Measurements from ENCODE around the gene COPZ2.

Gene COPZ2

DNA sequence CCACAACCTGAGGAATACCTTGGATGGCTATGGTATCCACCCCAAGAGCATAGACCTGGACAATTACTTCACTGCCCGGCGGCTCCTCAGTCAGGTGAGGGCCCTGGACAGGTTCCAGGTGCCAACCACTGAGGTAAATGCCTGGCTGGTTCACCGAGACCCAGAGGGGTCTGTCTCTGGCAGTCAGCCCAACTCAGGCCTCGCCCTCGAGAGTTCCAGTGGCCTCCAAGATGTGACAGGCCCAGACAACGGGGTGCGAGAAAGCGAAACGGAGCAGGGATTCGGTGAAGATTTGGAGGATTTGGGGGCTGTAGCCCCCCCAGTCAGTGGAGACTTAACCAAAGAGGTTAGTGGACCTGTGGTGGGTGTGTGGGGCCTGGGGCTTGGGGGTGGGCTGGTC is 13.7 kb upstream of the COPZ2 start:
- Histone ChIP-seq H3K27ac (ENCODE audit: low read depth, low read length) (peak overlapping the region; percentile 93), H3K4me1 (ENCODE audit: control insufficient read depth in 5 of 5, insufficient read depth in 5 of 5, low read length in 5 of 5) (peaks cover 36 to 92% (median 86%) of the 10 kb centered on the region in 5 donors), H3K4me3 (ENCODE audit: low read depth in 1 of 5, low read length in 5 of 5) (peak overlapping the region in 4 of 5 donors; percentile 0 to 29 (median 13)), H3K9ac (ENCODE audit: low read length in 5 of 5) (peak overlapping the region; percentile 17 to 81 (median 59)), H3K36me3 (ENCODE audit: control insufficient read depth in 5 of 5, insufficient read depth in 5 of 5, low read length in 5 of 5) (peaks cover 0 to 35% (median 21%) of the 10 kb centered on the region in 5 donors), H3K27me3 (ENCODE audit: control insufficient read depth in 5 of 5, insufficient read depth in 4 of 5, low read length in 5 of 5) (no peaks in the 10 kb centered on the region), H3K9me3 (ENCODE audit: control insufficient read depth in 5 of 5, low read length in 5 of 5) (no peaks in the 10 kb centered on the region)

DNA sequence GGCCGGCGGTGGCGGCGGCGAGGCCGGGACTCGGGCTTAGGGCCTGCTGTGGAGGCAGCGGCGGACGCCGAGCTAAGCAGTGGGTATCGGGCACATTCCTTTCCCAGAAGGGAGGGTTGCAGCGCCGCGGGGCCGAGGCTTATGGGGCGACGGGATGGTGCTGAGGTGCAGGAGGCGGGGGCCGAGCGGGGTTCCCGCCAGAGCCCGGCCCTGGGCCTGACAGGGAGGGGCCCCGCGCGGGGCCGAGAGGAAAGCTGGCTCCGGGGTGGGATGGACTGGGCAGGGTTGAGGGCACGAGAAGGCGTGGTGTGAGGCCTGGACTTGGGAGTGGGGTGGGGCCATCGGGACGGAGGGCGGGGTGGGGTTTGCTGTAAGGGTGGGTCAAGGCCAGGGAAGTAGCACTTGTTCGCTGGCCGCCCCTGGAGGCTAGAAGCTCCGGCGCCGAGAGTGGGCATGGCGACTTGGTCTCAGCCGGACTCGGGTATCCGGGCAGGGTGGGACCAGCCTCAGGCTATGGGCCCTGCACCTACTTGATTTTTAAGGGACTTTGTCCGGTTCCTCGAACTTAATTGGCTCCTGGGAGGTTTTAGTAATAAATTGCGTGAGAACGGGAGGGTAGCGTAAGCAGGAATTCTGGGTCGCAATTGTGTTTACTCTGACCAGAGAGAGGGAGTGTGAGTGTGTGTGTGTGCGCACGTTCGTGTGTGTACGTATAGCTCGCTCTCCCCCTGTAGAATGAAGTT is 11.0 kb upstream of the COPZ2 start:
- peak overlapping the region; percentile 82 to 94 (median 93) for H3K9ac ChIP-seq (ENCODE audit: low read length in 5 of 5)
- no peaks in the 10 kb centered on the region for H3K27me3 ChIP-seq (ENCODE audit: control insufficient read depth in 5 of 5, insufficient read depth in 4 of 5, low read length in 5 of 5)
- peaks cover 29 to 79% (median 75%) of the 10 kb centered on the region in 5 donors for H3K4me1 ChIP-seq (ENCODE audit: control insufficient read depth in 5 of 5, insufficient read depth in 5 of 5, low read length in 5 of 5)
- peak overlapping the region; percentile 79 to 95 (median 91) for H3K4me3 ChIP-seq (ENCODE audit: low read depth in 1 of 5, low read length in 5 of 5)
- no peaks in the 10 kb centered on the region for H3K9me3 ChIP-seq (ENCODE audit: control insufficient read depth in 5 of 5, low read length in 5 of 5)
- peak overlapping the region; percentile 93 for H3K27ac ChIP-seq (ENCODE audit: low read depth, low read length)
- peaks cover 0 to 14% (median 10%) of the 10 kb centered on the region in 5 donors for H3K36me3 ChIP-seq (ENCODE audit: control insufficient read depth in 5 of 5, insufficient read depth in 5 of 5, low read length in 5 of 5)

DNA sequence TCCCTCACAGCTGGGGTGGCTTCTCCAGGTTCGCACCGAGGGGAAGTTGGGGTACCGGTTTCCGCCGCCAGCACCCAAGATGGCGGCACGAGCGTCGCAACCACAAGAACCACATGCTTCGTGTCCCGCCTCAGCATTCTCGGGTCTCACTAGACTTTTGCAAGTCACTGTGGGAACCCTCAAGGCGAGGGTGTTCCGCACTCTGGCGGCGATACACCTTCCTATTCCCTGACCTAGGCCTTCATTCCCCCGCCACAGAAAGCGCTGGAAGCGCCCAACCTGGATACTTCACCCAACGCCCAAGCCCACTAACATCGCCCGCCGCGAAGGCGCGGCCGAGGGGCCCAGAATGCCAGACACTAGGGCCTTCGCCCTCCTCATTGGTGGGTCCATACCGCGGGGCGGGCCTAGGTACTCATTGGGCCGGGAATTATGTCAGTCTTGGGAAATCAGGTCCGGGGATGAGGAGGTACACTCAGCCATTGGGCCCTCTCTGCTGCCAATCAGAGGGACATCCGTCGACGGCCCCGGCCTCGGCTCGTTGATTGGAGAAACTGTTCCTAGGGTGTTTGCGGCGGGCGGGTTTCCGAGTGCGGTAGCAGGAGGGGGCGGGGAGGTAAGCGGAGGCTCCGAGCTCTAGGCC is 10.3 kb upstream of the COPZ2 start, which contains the start of gene NFE2L1:
TSS of gene NFE2L1 (plus strand) at position 619 of the 643 bp plus-strand sequence. CDS start 2,760 bp downstream, outside the sequence.
- H3K9ac ChIP-seq (ENCODE audit: low read length in 5 of 5): peak within 1 kb of the TSS; percentile 82 to 94 (median 93)
- H3K27me3 ChIP-seq (ENCODE audit: control insufficient read depth in 5 of 5, insufficient read depth in 4 of 5, low read length in 5 of 5): no peaks in the 10 kb centered on the region
- H3K9me3 ChIP-seq (ENCODE audit: control insufficient read depth in 5 of 5, low read length in 5 of 5): no peaks in the 10 kb centered on the region
- H3K4me1 ChIP-seq (ENCODE audit: control insufficient read depth in 5 of 5, insufficient read depth in 5 of 5, low read length in 5 of 5): peaks cover 23 to 72% (median 68%) of the 10 kb centered on the region in 5 donors
- H3K36me3 ChIP-seq (ENCODE audit: control insufficient read depth in 5 of 5, insufficient read depth in 5 of 5, low read length in 5 of 5): peaks cover 0 to 14% (median 10%) of the 10 kb centered on the region in 5 donors
- H3K27ac ChIP-seq (ENCODE audit: low read depth, low read length): peak within 1 kb of the TSS; percentile 93
- H3K4me3 ChIP-seq (ENCODE audit: low read depth in 1 of 5, low read length in 5 of 5): peak within 1 kb of the TSS; percentile 85 to 95 (median 91)

DNA sequence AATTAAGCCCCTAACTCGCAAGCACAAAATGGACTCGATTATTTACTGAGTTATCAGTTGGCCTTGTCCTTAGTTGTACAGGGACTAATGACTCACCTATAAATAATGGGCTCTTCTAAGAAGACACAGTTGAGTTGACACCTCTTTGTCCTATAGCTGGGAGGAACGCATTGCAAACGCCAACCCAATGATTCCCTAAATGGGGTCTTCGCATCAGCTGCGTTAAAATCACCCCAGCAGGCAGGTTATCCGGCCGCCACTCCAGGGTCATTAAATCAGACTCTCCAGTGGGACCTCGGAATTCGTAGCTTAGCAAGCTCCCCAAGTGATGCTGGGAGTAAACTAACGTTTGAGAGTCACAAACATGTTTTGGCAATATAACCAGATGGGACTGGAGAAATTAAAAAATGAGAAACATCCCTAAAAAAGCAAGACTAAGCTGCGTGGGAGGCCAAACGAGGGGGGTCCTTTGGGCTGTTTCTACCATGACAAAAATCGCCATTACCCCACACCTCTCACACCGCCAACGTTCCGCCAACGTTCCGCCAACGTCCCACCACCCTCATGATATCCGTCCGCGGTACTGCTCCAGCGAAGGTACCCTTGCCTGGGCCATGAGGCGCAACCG is 9.6 kb upstream of the COPZ2 start:
- H3K4me1 ChIP-seq (ENCODE audit: control insufficient read depth in 5 of 5, insufficient read depth in 5 of 5, low read length in 5 of 5): peaks cover 16 to 66% (median 62%) of the 10 kb centered on the region in 5 donors

DNA sequence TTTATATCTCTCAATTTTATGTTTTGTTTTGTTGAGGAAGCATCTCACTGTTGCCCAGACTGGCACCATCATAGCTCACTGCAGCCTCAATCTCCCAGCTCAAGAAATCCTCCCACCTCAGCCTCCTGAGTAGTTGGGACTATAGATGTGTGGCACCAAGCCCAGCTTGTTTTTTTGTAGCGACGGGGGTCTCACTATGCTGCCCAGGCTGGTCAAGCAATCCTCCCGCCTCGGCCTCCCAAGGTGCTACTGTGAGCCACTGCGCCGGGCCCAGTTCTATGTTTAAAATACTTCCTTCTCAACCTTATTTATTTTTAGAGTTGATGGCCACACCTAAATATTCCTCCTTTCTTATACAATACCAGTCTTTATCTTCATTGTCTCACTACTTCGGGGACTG is 8.7 kb upstream of the COPZ2 start:
- Histone ChIP-seq H3K9me3 (ENCODE audit: control insufficient read depth in 5 of 5, low read length in 5 of 5) (no peaks in the 10 kb centered on the region), H3K4me1 (ENCODE audit: control insufficient read depth in 5 of 5, insufficient read depth in 5 of 5, low read length in 5 of 5) (peaks cover 11 to 57% (median 52%) of the 10 kb centered on the region in 5 donors), H3K36me3 (ENCODE audit: control insufficient read depth in 5 of 5, insufficient read depth in 5 of 5, low read length in 5 of 5) (peaks cover 0 to 8% (median 5%) of the 10 kb centered on the region in 5 donors), H3K27ac (ENCODE audit: low read depth, low read length) (peak overlapping the region; percentile 93), H3K4me3 (ENCODE audit: low read depth in 1 of 5, low read length in 5 of 5) (no peak overlapping the region), H3K27me3 (ENCODE audit: control insufficient read depth in 5 of 5, insufficient read depth in 4 of 5, low read length in 5 of 5) (no peaks in the 10 kb centered on the region), H3K9ac (ENCODE audit: low read length in 5 of 5) (peak overlapping the region in 1 of 5 donors; percentile 63)

More for the DNA sequence above, 9.6 kb upstream of the COPZ2 start:
- H3K9me3 ChIP-seq (ENCODE audit: control insufficient read depth in 5 of 5, low read length in 5 of 5): no peaks in the 10 kb centered on the region
- peak overlapping the region; percentile 93 for H3K27ac ChIP-seq (ENCODE audit: low read depth, low read length)
- H3K9ac ChIP-seq (ENCODE audit: low read length in 5 of 5): peak overlapping the region; percentile 79 to 89 (median 82)
- H3K27me3 ChIP-seq (ENCODE audit: control insufficient read depth in 5 of 5, insufficient read depth in 4 of 5, low read length in 5 of 5): no peaks in the 10 kb centered on the region
- H3K36me3 ChIP-seq (ENCODE audit: control insufficient read depth in 5 of 5, insufficient read depth in 5 of 5, low read length in 5 of 5): peaks cover 0 to 10% (median 9%) of the 10 kb centered on the region in 5 donors
- H3K4me3 ChIP-seq (ENCODE audit: low read depth in 1 of 5, low read length in 5 of 5): peak overlapping the region; percentile 85 to 95 (median 85)

DNA sequence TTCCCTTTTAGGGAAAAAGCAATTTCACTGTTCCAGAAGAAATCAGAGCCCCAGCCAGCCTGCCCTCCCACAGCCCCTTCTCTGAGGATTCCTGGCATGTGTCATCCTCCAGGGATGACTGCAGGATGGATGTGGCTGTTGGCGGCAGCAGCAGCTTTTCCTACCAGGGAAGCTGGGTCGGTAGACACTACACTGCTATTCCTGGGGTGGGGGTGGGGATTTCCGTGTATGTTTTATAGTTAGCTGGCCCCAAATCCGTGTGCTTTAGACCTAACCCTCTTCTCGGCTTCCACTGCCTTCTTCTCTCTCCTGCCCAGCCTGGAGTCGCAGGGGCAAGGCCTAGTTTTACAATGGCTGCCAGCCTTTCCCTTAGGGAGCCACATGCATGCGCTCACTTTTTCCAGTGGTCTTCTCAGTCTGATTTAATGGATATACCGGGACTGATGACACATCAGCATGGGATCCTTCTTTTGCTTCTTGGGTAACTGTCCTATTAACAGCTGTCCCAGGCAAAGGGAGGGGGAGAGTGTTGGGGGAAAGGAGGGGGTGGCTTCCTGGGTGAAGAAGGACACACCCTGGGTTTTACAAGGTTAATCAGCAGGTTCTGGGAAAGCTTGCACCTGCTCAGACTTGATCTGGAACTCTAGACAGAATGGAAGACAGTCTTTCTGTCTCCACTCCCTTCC is 7.9 kb upstream of the COPZ2 start:
- H3K4me3 ChIP-seq (ENCODE audit: low read depth in 1 of 5, low read length in 5 of 5): no peak overlapping the region
- no peaks in the 10 kb centered on the region for H3K36me3 ChIP-seq (ENCODE audit: control insufficient read depth in 5 of 5, insufficient read depth in 5 of 5, low read length in 5 of 5)
- peaks cover 4 to 48% (median 44%) of the 10 kb centered on the region in 5 donors for H3K4me1 ChIP-seq (ENCODE audit: control insufficient read depth in 5 of 5, insufficient read depth in 5 of 5, low read length in 5 of 5)
- no peaks in the 10 kb centered on the region for H3K27me3 ChIP-seq (ENCODE audit: control insufficient read depth in 5 of 5, insufficient read depth in 4 of 5, low read length in 5 of 5)
- no peaks in the 10 kb centered on the region for H3K9me3 ChIP-seq (ENCODE audit: control insufficient read depth in 5 of 5, low read length in 5 of 5)
- peak overlapping the region in 1 of 5 donors; percentile 63 for H3K9ac ChIP-seq (ENCODE audit: low read length in 5 of 5)
- H3K27ac ChIP-seq (ENCODE audit: low read depth, low read length): peak overlapping the region; percentile 93

DNA sequence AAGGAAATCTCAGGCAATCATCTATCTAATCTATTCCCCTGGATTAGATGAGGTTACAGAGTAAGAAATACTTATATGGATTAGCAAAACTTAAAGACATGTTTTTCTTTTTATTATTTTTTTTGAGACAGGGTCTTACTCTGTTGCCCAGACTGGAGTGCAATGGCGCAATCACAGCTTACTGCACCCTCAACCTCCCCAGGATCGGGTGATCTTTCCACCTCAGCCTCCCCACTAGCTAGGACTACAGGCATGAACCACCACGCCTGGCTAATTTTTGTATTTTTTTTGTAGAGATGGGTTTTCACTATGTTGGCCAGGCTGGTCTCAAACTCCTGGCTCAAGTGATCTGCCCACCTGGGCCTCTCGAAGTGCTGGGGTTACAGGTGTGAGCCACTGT is 7.3 kb upstream of the COPZ2 start:
- H3K9me3 ChIP-seq (ENCODE audit: control insufficient read depth in 5 of 5, low read length in 5 of 5): no peaks in the 10 kb centered on the region
- H3K36me3 ChIP-seq (ENCODE audit: control insufficient read depth in 5 of 5, insufficient read depth in 5 of 5, low read length in 5 of 5): no peaks in the 10 kb centered on the region
- H3K27ac ChIP-seq (ENCODE audit: low read depth, low read length): peak overlapping the region; percentile 93
- no peaks in the 10 kb centered on the region for H3K27me3 ChIP-seq (ENCODE audit: control insufficient read depth in 5 of 5, insufficient read depth in 4 of 5, low read length in 5 of 5)
- no peak overlapping the region for H3K9ac ChIP-seq (ENCODE audit: low read length in 5 of 5)
- peaks cover 4 to 43% (median 38%) of the 10 kb centered on the region in 5 donors for H3K4me1 ChIP-seq (ENCODE audit: control insufficient read depth in 5 of 5, insufficient read depth in 5 of 5, low read length in 5 of 5)
- H3K4me3 ChIP-seq (ENCODE audit: low read depth in 1 of 5, low read length in 5 of 5): no peak overlapping the region

DNA sequence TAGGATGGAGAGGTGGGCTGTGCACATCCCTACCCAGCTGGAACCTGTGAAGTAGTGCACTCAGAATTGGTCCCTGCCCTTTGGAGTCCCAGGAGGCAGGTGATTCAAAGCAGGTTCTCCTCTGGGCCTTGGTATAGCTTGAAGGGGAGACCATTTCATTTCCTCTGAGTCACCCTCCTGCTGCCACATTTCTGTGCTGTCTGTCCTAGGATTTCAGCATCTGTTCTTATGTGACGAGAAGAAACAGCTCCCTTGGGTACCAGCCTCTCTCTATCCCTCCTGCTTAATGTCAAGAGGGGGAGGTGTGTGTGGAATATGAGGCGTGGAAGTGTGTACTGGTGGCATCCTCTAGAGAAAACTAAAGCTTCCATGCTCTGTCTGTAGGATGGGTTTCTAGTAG is 5.6 kb upstream of the COPZ2 start:
- Histone ChIP-seq H3K4me3 (ENCODE audit: low read depth in 1 of 5, low read length in 5 of 5) (no peak overlapping the region), H3K9ac (ENCODE audit: low read length in 5 of 5) (no peak overlapping the region), H3K36me3 (ENCODE audit: control insufficient read depth in 5 of 5, insufficient read depth in 5 of 5, low read length in 5 of 5) (no peaks in the 10 kb centered on the region), H3K27me3 (ENCODE audit: control insufficient read depth in 5 of 5, insufficient read depth in 4 of 5, low read length in 5 of 5) (no peaks in the 10 kb centered on the region), H3K9me3 (ENCODE audit: control insufficient read depth in 5 of 5, low read length in 5 of 5) (no peaks in the 10 kb centered on the region), H3K4me1 (ENCODE audit: control insufficient read depth in 5 of 5, insufficient read depth in 5 of 5, low read length in 5 of 5) (peaks cover 4 to 33% (median 29%) of the 10 kb centered on the region in 5 donors), H3K27ac (ENCODE audit: low read depth, low read length) (no peak overlapping the region)

DNA sequence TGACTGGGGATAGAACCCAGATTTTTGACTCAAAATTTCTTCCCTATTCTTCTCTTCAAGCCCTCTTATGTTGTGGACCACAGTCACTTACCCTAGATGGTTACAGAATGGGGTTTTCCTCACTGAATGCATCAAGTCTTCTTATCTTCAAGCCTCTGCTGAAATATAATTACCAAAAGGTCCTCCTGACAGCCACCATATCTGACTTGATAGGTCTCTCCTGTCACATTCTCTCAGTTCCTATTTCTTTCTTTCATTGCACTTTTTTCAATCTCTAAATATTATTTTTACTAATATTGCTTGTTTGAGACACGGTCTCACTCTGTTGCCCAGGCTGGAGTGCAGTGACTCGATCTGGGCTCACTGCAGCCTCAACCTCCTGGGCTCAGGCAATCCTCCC is 1.1 kb upstream of the COPZ2 start:
- Histone ChIP-seq H3K4me1 (ENCODE audit: control insufficient read depth in 5 of 5, insufficient read depth in 5 of 5, low read length in 5 of 5) (peaks cover 6 to 18% (median 14%) of the 10 kb centered on the region in 5 donors), H3K36me3 (ENCODE audit: control insufficient read depth in 5 of 5, insufficient read depth in 5 of 5, low read length in 5 of 5) (peaks cover 0 to 1% (median 0%) of the 10 kb centered on the region in 5 donors), H3K27me3 (ENCODE audit: control insufficient read depth in 5 of 5, insufficient read depth in 4 of 5, low read length in 5 of 5) (no peaks in the 10 kb centered on the region), H3K4me3 (ENCODE audit: low read depth in 1 of 5, low read length in 5 of 5) (no peak overlapping the region), H3K9me3 (ENCODE audit: control insufficient read depth in 5 of 5, low read length in 5 of 5) (no peaks in the 10 kb centered on the region), H3K27ac (ENCODE audit: low read depth, low read length) (no peak overlapping the region), H3K9ac (ENCODE audit: low read length in 5 of 5) (no peak overlapping the region)

Data from subcutaneous abdominal adipose tissue (tissue), 5 donors.